ENCODE results near the gene SELENOM.

DNA sequence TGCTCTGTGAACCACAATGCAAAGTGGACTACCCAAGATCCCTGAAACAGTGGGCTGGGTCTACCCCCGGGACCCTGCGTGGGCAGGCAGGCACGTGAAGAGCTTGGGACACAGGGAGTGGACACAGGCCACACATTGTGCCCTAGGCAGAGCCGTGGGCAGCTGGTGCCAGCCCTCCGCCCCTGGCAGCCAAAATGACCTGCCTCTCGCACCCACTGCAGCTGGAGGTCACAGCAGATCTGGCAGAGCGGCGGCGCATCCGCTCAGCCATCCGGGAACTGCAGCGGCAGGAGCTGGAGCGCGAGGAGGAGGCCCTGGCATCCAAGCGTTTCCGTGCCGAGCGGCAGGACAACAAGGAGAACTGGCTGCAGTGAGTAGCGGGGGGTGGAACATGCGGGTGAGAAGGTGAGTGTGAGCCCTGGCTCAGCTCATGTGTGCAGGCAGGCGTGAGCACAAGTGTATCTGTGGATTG lies 19.6 kb downstream of the SELENOM start:
- TF ChIP-seq, protein P1, sequence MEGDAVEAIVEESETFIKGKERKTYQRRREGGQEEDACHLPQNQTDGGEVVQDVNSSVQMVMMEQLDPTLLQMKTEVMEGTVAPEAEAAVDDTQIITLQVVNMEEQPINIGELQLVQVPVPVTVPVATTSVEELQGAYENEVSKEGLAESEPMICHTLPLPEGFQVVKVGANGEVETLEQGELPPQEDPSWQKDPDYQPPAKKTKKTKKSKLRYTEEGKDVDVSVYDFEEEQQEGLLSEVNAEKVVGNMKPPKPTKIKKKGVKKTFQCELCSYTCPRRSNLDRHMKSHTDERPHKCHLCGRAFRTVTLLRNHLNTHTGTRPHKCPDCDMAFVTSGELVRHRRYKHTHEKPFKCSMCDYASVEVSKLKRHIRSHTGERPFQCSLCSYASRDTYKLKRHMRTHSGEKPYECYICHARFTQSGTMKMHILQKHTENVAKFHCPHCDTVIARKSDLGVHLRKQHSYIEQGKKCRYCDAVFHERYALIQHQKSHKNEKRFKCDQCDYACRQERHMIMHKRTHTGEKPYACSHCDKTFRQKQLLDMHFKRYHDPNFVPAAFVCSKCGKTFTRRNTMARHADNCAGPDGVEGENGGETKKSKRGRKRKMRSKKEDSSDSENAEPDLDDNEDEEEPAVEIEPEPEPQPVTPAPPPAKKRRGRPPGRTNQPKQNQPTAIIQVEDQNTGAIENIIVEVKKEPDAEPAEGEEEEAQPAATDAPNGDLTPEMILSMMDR (IDR thresholded peaks at IDR 0.05; ENCODE audit: insufficient read depth, low read length): no peak
- TF ChIP-seq, protein P2, sequence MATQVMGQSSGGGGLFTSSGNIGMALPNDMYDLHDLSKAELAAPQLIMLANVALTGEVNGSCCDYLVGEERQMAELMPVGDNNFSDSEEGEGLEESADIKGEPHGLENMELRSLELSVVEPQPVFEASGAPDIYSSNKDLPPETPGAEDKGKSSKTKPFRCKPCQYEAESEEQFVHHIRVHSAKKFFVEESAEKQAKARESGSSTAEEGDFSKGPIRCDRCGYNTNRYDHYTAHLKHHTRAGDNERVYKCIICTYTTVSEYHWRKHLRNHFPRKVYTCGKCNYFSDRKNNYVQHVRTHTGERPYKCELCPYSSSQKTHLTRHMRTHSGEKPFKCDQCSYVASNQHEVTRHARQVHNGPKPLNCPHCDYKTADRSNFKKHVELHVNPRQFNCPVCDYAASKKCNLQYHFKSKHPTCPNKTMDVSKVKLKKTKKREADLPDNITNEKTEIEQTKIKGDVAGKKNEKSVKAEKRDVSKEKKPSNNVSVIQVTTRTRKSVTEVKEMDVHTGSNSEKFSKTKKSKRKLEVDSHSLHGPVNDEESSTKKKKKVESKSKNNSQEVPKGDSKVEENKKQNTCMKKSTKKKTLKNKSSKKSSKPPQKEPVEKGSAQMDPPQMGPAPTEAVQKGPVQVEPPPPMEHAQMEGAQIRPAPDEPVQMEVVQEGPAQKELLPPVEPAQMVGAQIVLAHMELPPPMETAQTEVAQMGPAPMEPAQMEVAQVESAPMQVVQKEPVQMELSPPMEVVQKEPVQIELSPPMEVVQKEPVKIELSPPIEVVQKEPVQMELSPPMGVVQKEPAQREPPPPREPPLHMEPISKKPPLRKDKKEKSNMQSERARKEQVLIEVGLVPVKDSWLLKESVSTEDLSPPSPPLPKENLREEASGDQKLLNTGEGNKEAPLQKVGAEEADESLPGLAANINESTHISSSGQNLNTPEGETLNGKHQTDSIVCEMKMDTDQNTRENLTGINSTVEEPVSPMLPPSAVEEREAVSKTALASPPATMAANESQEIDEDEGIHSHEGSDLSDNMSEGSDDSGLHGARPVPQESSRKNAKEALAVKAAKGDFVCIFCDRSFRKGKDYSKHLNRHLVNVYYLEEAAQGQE (IDR thresholded peaks at IDR 0.05; ENCODE audit: insufficient replicate concordance, low read depth): no peak
- TF ChIP-seq GABPA (IDR thresholded peaks at IDR 0.05; ENCODE audit: low read depth) (no peak), SPI1 (IDR thresholded peaks at IDR 0.05; ENCODE audit: borderline replicate concordance, low read depth) (no peak)
